ENCODE measurements around the gene MSMB. TPM values are rescaled to one million over a fixed set of nuclear protein-coding genes. Genes with fewer than 3 reads are reported as not detected.
"Not testable (repeated sequence)": the region's sequence is repeated elsewhere in the genome, so short reads cannot be mapped to it uniquely, and the experiment has no call there.

The MSMB gene
- total RNA-seq, 4 donors from 2014 or later: 4.5 to 104 (median 86.9) TPM; not detected in 1

- H3K36me3 ChIP-seq: peaks cover 78% of the 10 kb centered on the region
- WGBS: 94% methylated on average over 3 of the region's 3 CpGs
- peaks cover under 1% of the 10 kb centered on the region for H3K4me1 ChIP-seq
Observed at GRCh38 chr10:46012746-46013145, 33.3 kb downstream of the MSMB start.

GRCh38 chr10:46006219-46006618 lies 39.9 kb downstream of the MSMB start:
- no peaks in the 10 kb centered on the region for H3K4me1 ChIP-seq
- no peak overlapping the region for H3K27ac ChIP-seq
- H3K27me3 ChIP-seq: no peaks in the 10 kb centered on the region
- DNase-seq (ENCODE audit: low spot score in 2 of 2): no peak
- H3K9me3 ChIP-seq: no peaks in the 10 kb centered on the region
- 76% methylated on average over 3 of the region's 3 CpGs for WGBS
- peaks cover 93% of the 10 kb centered on the region for H3K36me3 ChIP-seq
- no peak for TF ChIP-seq POLR2A (IDR thresholded peaks at IDR 0.05)
- TF ChIP-seq POLR2AphosphoS5 (IDR thresholded peaks at IDR 0.05): no peak
- TF ChIP-seq EP300 (IDR thresholded peaks at IDR 0.05): no peak
- no peak for TF ChIP-seq CTCF (IDR thresholded peaks at IDR 0.05)
- H3K4me3 ChIP-seq: no peak overlapping the region

More at GRCh38 chr10:46012746-46013145, 33.3 kb downstream of the MSMB start:
- Histone ChIP-seq H3K9me3 (no peaks in the 10 kb centered on the region), H3K27ac (no peak overlapping the region), H3K4me3 (no peak overlapping the region), H3K27me3 (no peaks in the 10 kb centered on the region)
- no peak for DNase-seq (ENCODE audit: low spot score in 2 of 2)
- TF ChIP-seq EP300 (IDR thresholded peaks at IDR 0.05) (no peak), POLR2AphosphoS5 (IDR thresholded peaks at IDR 0.05) (no peak), POLR2A (IDR thresholded peaks at IDR 0.05) (no peak), CTCF (IDR thresholded peaks at IDR 0.05) (no peak)

GRCh38 chr10:46005383-46005782 lies 40.7 kb downstream of the MSMB start:
- Histone ChIP-seq H3K36me3 (peaks cover 90% of the 10 kb centered on the region), H3K4me1 (no peaks in the 10 kb centered on the region), H3K27ac (no peak overlapping the region), H3K9me3 (no peaks in the 10 kb centered on the region), H3K4me3 (no peak overlapping the region), H3K27me3 (no peaks in the 10 kb centered on the region)
- TF ChIP-seq EP300 (IDR thresholded peaks at IDR 0.05): no peak
- DNase-seq (ENCODE audit: low spot score in 2 of 2): no peak
- WGBS: 73% methylated on average over 4 of the region's 4 CpGs

GRCh38 chr10:46004963-46005362 lies 41.1 kb downstream of the MSMB start:
- TF ChIP-seq POLR2A (IDR thresholded peaks at IDR 0.05): no peak
- no peak for TF ChIP-seq POLR2AphosphoS5 (IDR thresholded peaks at IDR 0.05)
- no peak for TF ChIP-seq EP300 (IDR thresholded peaks at IDR 0.05)
- TF ChIP-seq CTCF (IDR thresholded peaks at IDR 0.05): no peak
- WGBS: 96% methylated on average over 2 of the region's 2 CpGs
- no peaks in the 10 kb centered on the region for H3K27me3 ChIP-seq
- no peaks in the 10 kb centered on the region for H3K4me1 ChIP-seq
- H3K27ac ChIP-seq: no peak overlapping the region
- no peak overlapping the region for H3K4me3 ChIP-seq
- H3K36me3 ChIP-seq: peaks cover 90% of the 10 kb centered on the region
- DNase-seq (ENCODE audit: low spot score in 2 of 2): no peak
- H3K9me3 ChIP-seq: no peaks in the 10 kb centered on the region

- WGBS: 74% methylated on average over 9 of the region's 9 CpGs
- peaks cover 89% of the 10 kb centered on the region for H3K36me3 ChIP-seq
Observed at GRCh38 chr10:46002916-46003693, 43.0 kb downstream of the MSMB start.

GRCh38 chr10:46002189-46002687 lies 43.8 kb downstream of the MSMB start:
- H3K4me3 ChIP-seq; H3K27me3 ChIP-seq; DNase-seq (ENCODE audit: low spot score in 2 of 2); H3K4me1 ChIP-seq; H3K27ac ChIP-seq; H3K9me3 ChIP-seq: not testable (repeated sequence)
- H3K36me3 ChIP-seq: peaks cover 91% of the 10 kb centered on the region
- 93% methylated on average over 7 of the region's 7 CpGs for WGBS

More at GRCh38 chr10:46002916-46003693, 43.0 kb downstream of the MSMB start:
- Histone ChIP-seq H3K27ac (no peak overlapping the region), H3K4me3 (no peak overlapping the region), H3K4me1 (no peaks in the 10 kb centered on the region), H3K9me3 (no peaks in the 10 kb centered on the region), H3K27me3 (no peaks in the 10 kb centered on the region)
- no peak for DNase-seq (ENCODE audit: low spot score in 2 of 2)
- no peak for TF ChIP-seq POLR2AphosphoS5 (IDR thresholded peaks at IDR 0.05)
- TF ChIP-seq EP300 (IDR thresholded peaks at IDR 0.05): no peak
- TF ChIP-seq CTCF (IDR thresholded peaks at IDR 0.05): no peak
- no peak for TF ChIP-seq POLR2A (IDR thresholded peaks at IDR 0.05)

Measured in suprapubic skin (tissue), 4 donors.